H1 (cell line): Measurements from ENCODE around the gene MYH9. TPM values are rescaled to one million over a fixed set of nuclear protein-coding genes. Genes with fewer than 3 reads are reported as not detected.

Source experiments
- CTCF ChIA-PET: fragments of 300-600 bp; sonication (Branson Sonifier 250); formaldehyde crosslinking; loops from one replicate; lab custom pipeline; 2021; ENCODE audit not compliant: partially characterized antibody; lab: Charles Lee
- POLR2A ChIA-PET: fragments of 300-600 bp; sonication (Branson Sonifier 250); formaldehyde crosslinking; loops from one replicate; lab custom pipeline; 2021; ENCODE audit warnings: inconsistent platforms; ENCODE audit not compliant: partially characterized antibody; lab: Charles Lee
- DNase-seq, 2 experiments: peaks; one replicate each; pipeline versions ENCODE4 v3.0.0 to v3.0.0-alpha.2; 2010 to 2022; ENCODE audit warnings: low spot score in 2 of 2, low read depth in 1 of 2, mixed read lengths in 1 of 2
- FAIRE-seq: peaks from 2 replicates; lab custom pipeline; 2011; peaks lifted over from hg19 to GRCh38; lab: Jason Lieb, UNC
- H2AFZ ChIP-seq: 2 replicates; pipeline ENCODE4 v1.8.1; 2012; ENCODE audit warnings: low read length, inconsistent platforms
- H2AK5ac ChIP-seq: 2 replicates; pipeline ENCODE4 v1.6.1; 2013; ENCODE audit warnings: low read depth, low read length
- H2BK120ac ChIP-seq: replicated peaks from 2 replicates; pipeline ENCODE3; 2013; ENCODE audit warnings: low read depth, low read length, inconsistent platforms
- H2BK12ac ChIP-seq: 2 replicates; pipeline ENCODE4 v1.6.1; 2013; ENCODE audit warnings: low read depth, low read length
- H2BK15ac ChIP-seq: 2 replicates; pipeline ENCODE4 v1.6.1; 2013; ENCODE audit warnings: low read length
- H2BK20ac ChIP-seq: 2 replicates; pipeline ENCODE4 v1.6.1; 2013; ENCODE audit warnings: low read length
- H2BK5ac ChIP-seq: 2 replicates; pipeline ENCODE4 v1.6.1; 2013; ENCODE audit warnings: low read depth, low read length
- H3K14ac ChIP-seq: 2 replicates; pipeline ENCODE4 v1.6.1; 2013; ENCODE audit warnings: inconsistent platforms; ENCODE audit not compliant: insufficient read length
- H3K18ac ChIP-seq: 2 replicates; pipeline ENCODE4 v1.6.1; 2013; ENCODE audit warnings: low read length; ENCODE audit errors: extremely low read depth
- H3K23ac ChIP-seq: 2 replicates; pipeline ENCODE4 v1.6.1; 2013; ENCODE audit warnings: inconsistent platforms; ENCODE audit not compliant: insufficient read length
- H3K23me2 ChIP-seq: 2 replicates; pipeline ENCODE4 v1.6.1; 2013; ENCODE audit warnings: low read depth, low read length
- H3K27ac ChIP-seq: 2 replicates; pipeline ENCODE4 v1.6.1; 2011; ENCODE audit warnings: low read depth, low read length, inconsistent platforms
- H3K27me3 ChIP-seq, 4 experiments: replicated peaks in 1 of 4; 1 replicate in 1 of 4; 2 replicates in 3 of 4; pipeline versions ENCODE4 v1.6.1 to v1.8.1; 2011 to 2013; ENCODE audit warnings: low read length in 3 of 4, mild to moderate bottlenecking in 3 of 4, inconsistent platforms in 2 of 4, mixed read lengths in 2 of 4, moderate library complexity in 1 of 4; ENCODE audit not compliant: control insufficient read depth in 3 of 4, insufficient read depth in 3 of 4; ENCODE audit errors: extremely low read depth in 1 of 4
- H3K36me3 ChIP-seq, 4 experiments: 2 replicates each; pipeline versions ENCODE4 v1.6.1 to v1.8.1; 2011 to 2013; ENCODE audit warnings: mild to moderate bottlenecking in 4 of 4, low read length in 3 of 4, moderate library complexity in 2 of 4, control low read depth in 1 of 4, inconsistent platforms in 1 of 4; ENCODE audit not compliant: insufficient read depth in 4 of 4, control insufficient read depth in 2 of 4
- H3K4ac ChIP-seq: replicated peaks from 2 replicates; pipeline ENCODE3; 2013; ENCODE audit warnings: low read length, low read depth, mixed read lengths, inconsistent platforms; ENCODE audit not compliant: insufficient read length
- H3K4me1 ChIP-seq, 4 experiments: replicated peaks in 1 of 4; 1 replicate in 1 of 4; 2 replicates in 3 of 4; pipeline versions ENCODE4 v1.6.1 to v1.8.1; 2011 to 2013; ENCODE audit warnings: low read length in 3 of 4, inconsistent platforms in 2 of 4, mixed read lengths in 1 of 4; ENCODE audit not compliant: insufficient read depth in 4 of 4, control insufficient read depth in 3 of 4
- H3K4me2 ChIP-seq, 2 experiments: 2 replicates each; pipeline versions ENCODE4 v1.6.1 to v1.8.1; 2011 to 2013; ENCODE audit warnings: low read depth in 2 of 2, low read length in 2 of 2, control low read depth in 1 of 2, inconsistent platforms in 1 of 2, mild to moderate bottlenecking in 1 of 2; ENCODE audit not compliant: insufficient read depth in 1 of 2
- H3K4me3 ChIP-seq, 4 experiments: fragments of 200-600, 300-600 bp in 1 of 4; sonication (generic), shearing (Covaris generic), sonication (Bioruptor Twin) in 1 of 4; 2 replicates each; pipeline versions ENCODE4 v1.5.1 to v1.8.1; 2011 to 2016; ENCODE audit warnings: low read length in 4 of 4, low read depth in 3 of 4, control low read depth in 2 of 4, inconsistent platforms in 2 of 4, mild to moderate bottlenecking in 2 of 4, mixed read lengths in 1 of 4, moderate library complexity in 1 of 4; ENCODE audit not compliant: insufficient read depth in 2 of 4; ENCODE audit errors: extremely low read depth in 1 of 4
- H3K56ac ChIP-seq: replicated peaks from 2 replicates; pipeline ENCODE3; 2013; ENCODE audit warnings: low read depth, mild to moderate bottlenecking, mixed read lengths, low read length, inconsistent platforms; ENCODE audit not compliant: insufficient read length
- H3K79me1 ChIP-seq: 2 replicates; pipeline ENCODE4 v1.6.1; 2013; ENCODE audit warnings: low read depth, low read length, control low read depth
- H3K79me2 ChIP-seq, 2 experiments: 2 replicates each; pipeline versions ENCODE4 v1.6.1 to v1.8.1; 2012 to 2013; ENCODE audit warnings: low read length in 2 of 2, mild to moderate bottlenecking in 2 of 2, inconsistent platforms in 1 of 2; ENCODE audit not compliant: insufficient read depth in 2 of 2, control insufficient read depth in 1 of 2
- H3K9ac ChIP-seq, 4 experiments: replicated peaks in 1 of 4; 1 replicate in 1 of 4; 2 replicates in 3 of 4; pipeline versions ENCODE4 v1.6.1 to v1.8.1; 2011 to 2013; ENCODE audit warnings: low read depth in 3 of 4, low read length in 3 of 4, control low read depth in 2 of 4, mild to moderate bottlenecking in 2 of 4, moderate library complexity in 2 of 4, inconsistent platforms in 1 of 4; ENCODE audit errors: extremely low read depth in 1 of 4
- H3K9me3 ChIP-seq, 2 experiments: 2 replicates each; pipeline versions ENCODE4 v1.6.1 to v1.8.1; 2012 to 2013; ENCODE audit warnings: mild to moderate bottlenecking in 2 of 2, moderate library complexity in 2 of 2, control low read depth in 1 of 2, inconsistent platforms in 1 of 2, low read depth in 1 of 2, low read length in 1 of 2, mixed read lengths in 1 of 2; ENCODE audit not compliant: insufficient read depth in 2 of 2
- H4K20me1 ChIP-seq, 2 experiments: replicated peaks in 1 of 2; 2 replicates each; pipeline versions ENCODE3 to v1.8.1; 2011 to 2013; ENCODE audit warnings: inconsistent platforms in 2 of 2, low read length in 2 of 2, mild to moderate bottlenecking in 1 of 2; ENCODE audit not compliant: insufficient read depth in 2 of 2, control insufficient read depth in 1 of 2
- H4K5ac ChIP-seq: 2 replicates; pipeline ENCODE4 v1.6.1; 2013; ENCODE audit warnings: low read length, low read depth, mixed read lengths, inconsistent platforms; ENCODE audit not compliant: insufficient read length
- H4K8ac ChIP-seq: 2 replicates; pipeline ENCODE4 v1.8.0; 2013; ENCODE audit warnings: mild to moderate bottlenecking, moderate library complexity, low read length, inconsistent platforms; ENCODE audit not compliant: insufficient read depth; ENCODE audit errors: extremely low read depth
- H4K91ac ChIP-seq: replicated peaks from 2 replicates; pipeline ENCODE3; 2013; ENCODE audit warnings: low read length, mixed read lengths, inconsistent platforms; ENCODE audit not compliant: insufficient read length
- CHD1 ChIP-seq: IDR thresholded peaks from 2 replicates; pipeline ENCODE4 v1.6.1; 2012; ENCODE audit warnings: low read depth, low read length, improper control_type of control experiment
- CHD2 ChIP-seq: IDR thresholded peaks from 2 replicates; pipeline ENCODE4 v1.6.1; 2012; ENCODE audit warnings: low read length, improper control_type of control experiment
- EP300 ChIP-seq, 2 experiments: IDR thresholded peaks; 1 replicate in 1 of 2; 2 replicates in 1 of 2; pipeline ENCODE4 v1.6.1; 2011 to 2012; ENCODE audit warnings: low read depth in 2 of 2, low read length in 2 of 2, mild to moderate bottlenecking in 2 of 2, borderline replicate concordance in 1 of 2, inconsistent platforms in 1 of 2, moderate library complexity in 1 of 2
- POLR2AphosphoS5 ChIP-seq: IDR thresholded peaks from 2 replicates; pipeline ENCODE4 v1.6.1; 2011; ENCODE audit warnings: low read depth, low read length
- RAD21 ChIP-seq, 2 experiments: IDR thresholded peaks in 1 of 2; conservative IDR thresholded peaks in 1 of 2; 2 replicates each; pipeline ENCODE4 v1.6.1; 2011; ENCODE audit warnings: low read depth in 2 of 2, low read length in 2 of 2, improper control_type of control experiment in 1 of 2, inconsistent platforms in 1 of 2, mild to moderate bottlenecking in 1 of 2, moderate library complexity in 1 of 2
- YY1 ChIP-seq: IDR thresholded peaks from 2 replicates; pipeline ENCODE4 v1.6.1; 2011; ENCODE audit warnings: low read depth, mild to moderate bottlenecking, low read length
- WGBS, 2 experiments: shearing (Covaris generic) in 1 of 2; methylation state at CpG; one replicate each; pipeline versions ENCODE4 v1.1.6 to v1.1.7; 2013 to 2015; ENCODE audit warnings: low lambda C conversion rate in 2 of 2, mixed read lengths in 2 of 2, inconsistent platforms in 1 of 2, low coverage in 1 of 2, missing lambda C conversion rate in 1 of 2; ENCODE audit not compliant: insufficient replicate concordance in 2 of 2, insufficient coverage in 1 of 2, insufficient read length in 1 of 2; ENCODE audit errors: extremely low coverage in 1 of 2, missing lambda C conversion rate in 1 of 2; 5-methylcytosine and 5-hydroxymethylcytosine counted together
- polyA plus RNA-seq, 7 experiments: library from polyadenylated mRNA; depleted of rRNA in 3 of 7; stranded (reverse) in 5 of 7; unstranded in 2 of 7; fragments of >200 nt in 5 of 7; fragments of 200-250 nt in 2 of 7; gene quantifications; 1 replicate in 5 of 7; 2 replicates in 1 of 7; 4 replicates in 1 of 7; pipeline versions ENCODE4 v1.2.1 to v1.2.3, GENCODE V29; 2011 to 2013; ENCODE audit warnings: missing spikeins in 2 of 7, mixed read lengths in 2 of 7
- total RNA-seq: library from RNA; stranded (reverse); fragmentation: NEBNext Ultra II Directional; extraction: Animal tissue kit (Norgen Biotek cat#: 25700); gene quantifications from 2 replicates; pipeline ENCODE4 v1.2.1, GENCODE V29; 2021

Gene MYH9
- total and polyA plus RNA-seq, 2 of the 8 experiments (the other 6 are each of a cell fraction or from before 2014, with no cell fraction given), result 24.9 to 322 TPM

- H3K4me1 ChIP-seq, result peaks cover 0 to 3% (median 0%) of the 10 kb centered on the region in 4 experiments; a peak in 3 of 7 replicates
- no peaks in the 10 kb centered on the region for H3K23me2 ChIP-seq
- H2BK120ac ChIP-seq, result no peak overlapping the region
- no peak overlapping the region for H4K5ac ChIP-seq
- H2BK20ac ChIP-seq, result no peak overlapping the region
- no peaks in the 10 kb centered on the region for H3K27me3 ChIP-seq
- no peaks in the 10 kb centered on the region for H3K79me2 ChIP-seq
- H3K79me1 ChIP-seq, result no peaks in the 10 kb centered on the region
- H3K9ac ChIP-seq, result no peak overlapping the region
- H2BK5ac ChIP-seq, result peak overlapping the region; percentile 78
- peak overlapping the region; percentile 39 for H4K91ac ChIP-seq
- no peak overlapping the region for H3K14ac ChIP-seq
- ChIA-PET POLR2A (interaction anchor here (0.8 to 1.6 kb wide), 7 partner anchors 8 to 224 kb away, joined by 3 to 5 read pairs (median 4); partner anchors contain the start of gene APOL2), CTCF (interaction anchor here (0.5 to 8.0 kb wide), 49 partner anchors 8 to 1602 kb away, joined by 3 to 159 read pairs (median 4); partner anchors contain the start of genes APOL2 and FOXRED2)
- H3K18ac ChIP-seq, result 0 out of 2 replicates have a peak overlapping the region, but pooled peaks have one; percentile 16
- DNase-seq (peak; percentile 44 to 93), FAIRE-seq (peak; percentile 92)
- no peak overlapping the region for H2BK12ac ChIP-seq
- H2AK5ac ChIP-seq, result no peak overlapping the region
- no peak overlapping the region for H3K23ac ChIP-seq
- H3K4me3 ChIP-seq, result no peak overlapping the region
- no peak overlapping the region for H3K56ac ChIP-seq
- H3K4ac ChIP-seq, result peak overlapping the region; percentile 32
- peak overlapping the region; percentile 49; the same call in 1 of the 2 replicates for H3K27ac ChIP-seq
- 0 out of 4 replicates have a peak overlapping the region, but pooled peaks of 1 of the 2 experiments have one; percentile 18 for H3K4me2 ChIP-seq
- H3K9me3 ChIP-seq, result no peaks in the 10 kb centered on the region
- 76% methylated on average over 28 of the region's 28 CpGs; no CpG with 5 or more reads in 1 of the 2 experiments for WGBS, 2 experiments
- H2BK15ac ChIP-seq, result no peak overlapping the region
- peaks cover 48 to 76% (median 69%) of the 10 kb centered on the region in 4 experiments for H3K36me3 ChIP-seq
- H2AFZ ChIP-seq, result no peak overlapping the region
- peak overlapping the region; percentile 75; the same call in 1 of the 2 replicates for H4K8ac ChIP-seq
- H4K20me1 ChIP-seq, result peaks cover 0 to 7% of the 10 kb centered on the region in 2 experiments
- peak; percentile 25; the same call in 1 of the 2 replicates for TF ChIP-seq CHD2
- peak; percentile 75 for TF ChIP-seq POLR2AphosphoS5
- TF ChIP-seq CHD1, result no peak
- TF ChIP-seq RAD21 (IDR thresholded peaks at IDR 0.05 in 1 of 2, conservative IDR thresholded peaks at IDR 0.05 in 1 of 2; ENCODE audit: low read depth in 2 of 2, low read length in 2 of 2), result peak; percentile 80 to 87
- TF ChIP-seq EP300 (IDR thresholded peaks at IDR 0.05; ENCODE audit: borderline replicate concordance in 1 of 2, low read depth in 2 of 2, low read length in 2 of 2), result 0 out of 3 replicates have a peak, but pooled peaks of 1 of the 2 experiments have one; percentile 32
- peak; percentile 68; the same call in 1 of the 2 replicates for TF ChIP-seq YY1
Observed at GRCh38 chr22:36286096-36286957, 101.4 kb downstream of the MYH9 start.
